Measurements from ENCODE around the gene TBC1D25.
A peak's percentile ranks its signal among the peaks of the same experiment; 100 is the strongest.

TBC1D25 gene

GRCh38 chrX:48560056-48560455 lies 20.5 kb downstream of the TBC1D25 start:
- DNase-seq (ENCODE audit: low read depth): no peak

- no peak for DNase-seq (ENCODE audit: low read depth)
These were observed 21.2 kb downstream of the TBC1D25 start for GRCh38 chrX:48560681-48561080.

GRCh38 chrX:48569958-48570357 lies 30.4 kb downstream of the TBC1D25 start:
- no peak for DNase-seq (ENCODE audit: low read depth)

GRCh38 chrX:48573690-48574269 lies 34.3 kb downstream of the TBC1D25 start:
- no peak for DNase-seq (ENCODE audit: low read depth)

- peak; percentile 88 for DNase-seq (ENCODE audit: low read depth)
These were observed 35.1 kb downstream of the TBC1D25 start, which contains the start of gene RBM3 for GRCh38 chrX:48574270-48575266. RBM3 (plus strand) TSS chrX:48574484; CDS start chrX:48575181, 697 bp downstream.

GRCh38 chrX:48575642-48576041 lies 36.1 kb downstream of the TBC1D25 start:
- DNase-seq (ENCODE audit: low read depth): no peak

- no peak for DNase-seq (ENCODE audit: low read depth)
These were observed 36.6 kb downstream of the TBC1D25 start for GRCh38 chrX:48576108-48576507.

- no peak for DNase-seq (ENCODE audit: low read depth)
These were observed 39.2 kb downstream of the TBC1D25 start for GRCh38 chrX:48578661-48579128.

- no peak for DNase-seq (ENCODE audit: low read depth)
These were observed 39.7 kb downstream of the TBC1D25 start for GRCh38 chrX:48579259-48579658.

- DNase-seq (ENCODE audit: low read depth): no peak
These were observed 41.1 kb downstream of the TBC1D25 start for GRCh38 chrX:48580662-48581061.

- no peak for DNase-seq (ENCODE audit: low read depth)
These were observed 45.2 kb downstream of the TBC1D25 start for GRCh38 chrX:48584698-48585097.

GRCh38 chrX:48589482-48590162 lies 50.1 kb downstream of the TBC1D25 start:
- no peak for DNase-seq (ENCODE audit: low read depth)

- DNase-seq (ENCODE audit: low read depth): no peak
These were observed 50.9 kb downstream of the TBC1D25 start for GRCh38 chrX:48590203-48591103.

GRCh38 chrX:48591255-48591791 lies 51.8 kb downstream of the TBC1D25 start:
- DNase-seq (ENCODE audit: low read depth): no peak

- DNase-seq (ENCODE audit: low read depth): no peak
These were observed 53.5 kb downstream of the TBC1D25 start for GRCh38 chrX:48592971-48593370.

GRCh38 chrX:48595929-48596328 lies 56.4 kb downstream of the TBC1D25 start:
- DNase-seq (ENCODE audit: low read depth): no peak

- peak; percentile 78 for DNase-seq (ENCODE audit: low read depth)
These were observed 58.1 kb downstream of the TBC1D25 start, which contains the start of gene WDR13 for GRCh38 chrX:48597353-48598264. WDR13 (plus strand) TSS chrX:48597492; CDS start chrX:48597997, 505 bp downstream.

- DNase-seq (ENCODE audit: low read depth): no peak
These were observed 59.1 kb downstream of the TBC1D25 start for GRCh38 chrX:48598614-48599013.

- DNase-seq (ENCODE audit: low read depth): no peak
These were observed 59.8 kb downstream of the TBC1D25 start for GRCh38 chrX:48599341-48599740.

- no peak for DNase-seq (ENCODE audit: low read depth)
These were observed 60.7 kb downstream of the TBC1D25 start for GRCh38 chrX:48600226-48600625.
